Suprapubic skin (tissue), 3 donors: ENCODE measurements around the gene RILPL1.

Experiments
- CTCF ChIP-seq, 2 donors: fragments of 200-600 bp in 1 of 2; fragments of 450-650 bp in 1 of 2; sonication (generic) in 1 of 2; IDR thresholded peaks; one replicate each; pipeline ENCODE4 v1.5.1; 2016 to 2019; ENCODE audit warnings: antibody characterized with exemption in 2 of 2, mild to moderate bottlenecking in 1 of 2, moderate library complexity in 1 of 2
- POLR2A ChIP-seq, 2 donors: fragments of 450-650 bp; IDR thresholded peaks; one replicate each; pipeline ENCODE4 v1.6.1; 2017; ENCODE audit warnings: antibody characterized with exemption in 2 of 2, mild to moderate bottlenecking in 2 of 2, moderate library complexity in 2 of 2

GRCh38 chr12:123548107-123548506 is 14.6 kb upstream of the RILPL1 start:
- no peak for TF ChIP-seq CTCF (IDR thresholded peaks at IDR 0.05)
- no peak for TF ChIP-seq POLR2A (IDR thresholded peaks at IDR 0.05)
